Measurements from ENCODE around the gene PARD6B.

GRCh38 chr20:50759678-50760077 lies 28.3 kb downstream of the PARD6B start:
- TF ChIP-seq POLR2A (IDR thresholded peaks at IDR 0.05; ENCODE audit: low read depth, low read length): no peak
- TF ChIP-seq CTCF (conservative IDR thresholded peaks at IDR 0.05; ENCODE audit: low read depth, low read length): no peak
- TF ChIP-seq MAZ (IDR thresholded peaks at IDR 0.05; ENCODE audit: borderline replicate concordance, low read depth, low read length): no peak
- no peak for TF ChIP-seq RAD21 (IDR thresholded peaks at IDR 0.05; ENCODE audit: low read length)
- TF ChIP-seq FOS (IDR thresholded peaks at IDR 0.05; ENCODE audit: low read depth, low read length): no peak
- TF ChIP-seq CEBPB (IDR thresholded peaks at IDR 0.05; ENCODE audit: low read depth, low read length): no peak
- TF ChIP-seq RCOR1 (IDR thresholded peaks at IDR 0.05; ENCODE audit: insufficient replicate concordance, low read length): no peak
- no peak for TF ChIP-seq MAFK (IDR thresholded peaks at IDR 0.05; ENCODE audit: low read depth, low read length)
- no peak for TF ChIP-seq RFX5 (IDR thresholded peaks at IDR 0.05; ENCODE audit: low read depth, low read length)
